GM12878 (cell line): ENCODE data around the gene R3HDM2. TPM values are rescaled to one million over a fixed set of nuclear protein-coding genes. Genes with fewer than 3 reads are reported as not detected.

Experiments
- ATAC-seq: fragments of 200-7000 bp; cut with Tn5 transposase; 3 replicates; pipeline ENCODE4 v1.9.1; 2020; ENCODE audit warnings: mild to moderate bottlenecking, moderate library complexity
- BruUV-seq: library from RNA; stranded (reverse); fragments of 400-500 nt; replicated peaks from 2 replicates; lab custom pipeline; 2021; lab: Mats Ljungman, UMichigan
- CTCF ChIA-PET: fragments of 300-600 bp; sonication (Branson Sonifier 250); formaldehyde crosslinking; extraction: SDS; loops from one replicate; lab custom pipeline; 2021; ENCODE audit warnings: inconsistent platforms; lab: Yijun Ruan, JAX
- POLR2A ChIA-PET: fragments of 350-600 bp; formaldehyde crosslinking; extraction: SDS; loops from one replicate; lab custom pipeline; 2021; ENCODE audit warnings: inconsistent platforms; lab: Charles Lee
- RAD21 ChIA-PET: fragments of 300-600 bp; sonication (Branson Sonifier 250); formaldehyde crosslinking; loops from one replicate; lab custom pipeline; 2023; ENCODE audit warnings: antibody characterized with exemption; ENCODE audit not compliant: unreplicated experiment; lab: Charles Lee
- SMC1A ChIA-PET: fragments of 300-600 bp; sonication (Branson Sonifier 250); formaldehyde crosslinking; loops from one replicate; lab custom pipeline; 2023; ENCODE audit not compliant: unreplicated experiment, uncharacterized antibody; lab: Charles Lee
- DNase-seq: peaks from one replicate; pipeline ENCODE4 v3.0.0-alpha.2; 2011; ENCODE audit warnings: low read depth, low spot score
- FAIRE-seq: peaks from 3 replicates; lab custom pipeline; 2011; peaks lifted over from hg19 to GRCh38; lab: Jason Lieb, UNC
- H2AFZ ChIP-seq: 2 replicates; pipeline ENCODE4 v1.6.0; 2011; ENCODE audit warnings: low read depth, low read length, control low read depth; ENCODE audit not compliant: control insufficient read depth
- H3K27ac ChIP-seq: 2 replicates; pipeline ENCODE4 v1.5.1; 2011; ENCODE audit warnings: control low read depth; ENCODE audit not compliant: control insufficient read depth, insufficient read depth
- H3K27me3 ChIP-seq, 2 experiments: replicated peaks in 1 of 2; 2 replicates each; pipeline versions ENCODE4 v1.6.0 to v1.6.1; 2011; ENCODE audit warnings: low read length in 1 of 2; ENCODE audit not compliant: control insufficient read depth in 2 of 2, insufficient read depth in 2 of 2
- H3K36me3 ChIP-seq, 2 experiments: 2 replicates each; pipeline ENCODE4 v1.5.1; 2011; ENCODE audit warnings: low read length in 1 of 2; ENCODE audit not compliant: control insufficient read depth in 2 of 2, insufficient read depth in 2 of 2
- H3K4me1 ChIP-seq: 2 replicates; pipeline ENCODE4 v1.6.1; 2011; ENCODE audit warnings: mild to moderate bottlenecking, low read length, moderate library complexity, mixed read lengths; ENCODE audit not compliant: control insufficient read depth, insufficient read depth
- H3K4me2 ChIP-seq: 2 replicates; pipeline ENCODE4 v1.6.0; 2011; ENCODE audit warnings: control low read depth; ENCODE audit not compliant: control insufficient read depth, insufficient read depth
- H3K4me3 ChIP-seq: fragments of 200-600 bp; sonication (generic); 2 replicates; pipeline ENCODE4 v1.5.1; 2016
- H3K79me2 ChIP-seq: 2 replicates; pipeline ENCODE4 v1.6.0; 2011; ENCODE audit warnings: low read length; ENCODE audit not compliant: control insufficient read depth, insufficient read depth
- H3K9ac ChIP-seq: 2 replicates; pipeline ENCODE4 v1.8.0; 2011; ENCODE audit warnings: low read length, control low read depth, mixed read lengths; ENCODE audit not compliant: control insufficient read depth, insufficient read depth
- H3K9me3 ChIP-seq: replicated peaks from 3 replicates; pipeline ENCODE4 v1.5.1; 2011; ENCODE audit warnings: mild to moderate bottlenecking, low read length; ENCODE audit not compliant: control insufficient read depth, insufficient read depth
- H4K20me1 ChIP-seq: 2 replicates; pipeline ENCODE4 v1.6.0; 2011; ENCODE audit not compliant: control insufficient read depth, insufficient read depth
- BCLAF1 ChIP-seq: fragments of 450-650 bp; IDR thresholded peaks from 2 replicates; pipeline ENCODE4 v1.6.1; 2017; ENCODE audit warnings: antibody characterized with exemption, mild to moderate bottlenecking, moderate library complexity
- BMI1 ChIP-seq: fragments of 450-650 bp; IDR thresholded peaks from 2 replicates; pipeline ENCODE4 v1.6.1; 2016; ENCODE audit warnings: mild to moderate bottlenecking, moderate library complexity, borderline replicate concordance
- FOXK2 ChIP-seq: fragments of 450-650 bp; IDR thresholded peaks from 2 replicates; pipeline ENCODE4 v1.6.1; 2017; ENCODE audit warnings: mild to moderate bottlenecking, moderate library complexity
- MEF2B ChIP-seq: fragments of 450-650 bp; IDR thresholded peaks from 2 replicates; pipeline ENCODE4 v1.6.1; 2018; ENCODE audit warnings: mild to moderate bottlenecking, moderate library complexity; ENCODE audit not compliant: partially characterized antibody, poor library complexity, severe bottlenecking
- PBX3 ChIP-seq: IDR thresholded peaks from 2 replicates; pipeline ENCODE4 v1.6.1; 2011; ENCODE audit warnings: mild to moderate bottlenecking, low read depth, low read length, moderate library complexity; ENCODE audit not compliant: insufficient replicate concordance
- WGBS: methylation state at CpG from one replicate; pipeline ENCODE4 v1.1.6; 2016; ENCODE audit warnings: low lambda C conversion rate; ENCODE audit not compliant: insufficient replicate concordance, insufficient coverage; ENCODE audit errors: missing lambda C conversion rate; 5-methylcytosine and 5-hydroxymethylcytosine counted together
- in situ Hi-C: fragments of 300-500 bp; cut with MboI; formaldehyde crosslinking; loops from 9 replicates; pipeline ENCODE4 v1.14.3; 2018; ENCODE audit warnings: mixed read lengths
- intact Hi-C: fragments of 100-400 bp; cut with micrococcal nuclease; formaldehyde crosslinking; loops from one replicate; pipeline ENCODE4 v1.14.2; 2022; ENCODE audit not compliant: unreplicated experiment
- polyA plus RNA-seq, 11 experiments: library from polyadenylated mRNA; depleted of rRNA in 4 of 11; unstranded in 6 of 11; stranded (reverse) in 5 of 11; fragments of >200 nt; fragmentation: Nextera tagmentation in 4 of 11; fragmentation: Illumina TruSeq in 1 of 11; extraction: Ambion mirVana in 4 of 11; extraction: Trizol in 1 of 11; gene quantifications; 1 replicate in 1 of 11; 2 replicates in 10 of 11; pipeline versions ENCODE4 v1.2.1 to v1.2.3, GENCODE V29; 2011 to 2016; ENCODE audit warnings: inconsistent platforms in 2 of 11, missing spikeins in 2 of 11, low read depth in 1 of 11
- total RNA-seq, 4 experiments: library from RNA; depleted of rRNA in 3 of 4; stranded (reverse); fragments of >200 nt in 3 of 4; fragmentation: Illumina TruSeq in 1 of 4; extraction: Trizol in 1 of 4; gene quantifications; 2 replicates each; pipeline versions ENCODE4 v1.2.1 to v1.2.3, GENCODE V29; 2013 to 2021
- TF ChIP-seq, protein P1 (sequence below): fragments of 450-650 bp; IDR thresholded peaks from 2 replicates; pipeline ENCODE4 v1.6.1; 2016; ENCODE audit warnings: mild to moderate bottlenecking, moderate library complexity, borderline replicate concordance

Gene R3HDM2
- total and polyA plus RNA-seq, 10 of the 15 experiments (the other 5 are each of a cell fraction or from before 2014, with no cell fraction given): 4.6 to 26.1 (median 11.2) TPM

- no peak for TF ChIP-seq PBX3
- TF ChIP-seq BMI1: no peak
- TF ChIP-seq FOXK2: no peak
- TF ChIP-seq BCLAF1: no peak
- TF ChIP-seq MEF2B: no peak
Observed at GRCh38 chr12:57205931-57206330, 224.9 kb downstream of the R3HDM2 start (continued).

DNA sequence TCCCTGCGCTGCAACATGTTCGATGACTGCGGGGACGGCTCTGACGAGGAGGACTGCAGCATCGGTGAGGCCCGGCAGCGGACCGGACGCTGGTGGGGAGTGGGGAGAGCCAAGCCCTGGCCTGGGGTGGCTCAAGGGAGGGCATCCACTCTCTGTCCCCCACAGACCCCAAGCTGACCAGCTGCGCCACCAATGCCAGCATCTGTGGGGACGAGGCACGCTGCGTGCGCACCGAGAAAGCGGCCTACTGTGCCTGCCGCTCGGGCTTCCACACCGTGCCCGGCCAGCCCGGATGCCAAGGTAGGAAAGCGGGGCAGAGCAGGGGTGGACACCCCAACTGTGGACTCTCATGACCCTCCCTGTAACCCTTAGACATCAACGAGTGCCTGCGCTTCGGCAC lies 225.7 kb downstream of the R3HDM2 start:
- no peaks in the 10 kb centered on the region; a peak in 1 of 4 replicates for H3K27me3 ChIP-seq
- no peak for DNase-seq
- no peak for FAIRE-seq
- no peak overlapping the region for H3K27ac ChIP-seq
- ATAC-seq: no peak
- ChIA-PET RAD21 (no interaction called here), SMC1A (no interaction called here), CTCF (no interaction called here), POLR2A (no interaction called here)
- no peak overlapping the region for H3K4me3 ChIP-seq
- no peaks in the 10 kb centered on the region for H3K36me3 ChIP-seq
- TF ChIP-seq, protein P1, sequence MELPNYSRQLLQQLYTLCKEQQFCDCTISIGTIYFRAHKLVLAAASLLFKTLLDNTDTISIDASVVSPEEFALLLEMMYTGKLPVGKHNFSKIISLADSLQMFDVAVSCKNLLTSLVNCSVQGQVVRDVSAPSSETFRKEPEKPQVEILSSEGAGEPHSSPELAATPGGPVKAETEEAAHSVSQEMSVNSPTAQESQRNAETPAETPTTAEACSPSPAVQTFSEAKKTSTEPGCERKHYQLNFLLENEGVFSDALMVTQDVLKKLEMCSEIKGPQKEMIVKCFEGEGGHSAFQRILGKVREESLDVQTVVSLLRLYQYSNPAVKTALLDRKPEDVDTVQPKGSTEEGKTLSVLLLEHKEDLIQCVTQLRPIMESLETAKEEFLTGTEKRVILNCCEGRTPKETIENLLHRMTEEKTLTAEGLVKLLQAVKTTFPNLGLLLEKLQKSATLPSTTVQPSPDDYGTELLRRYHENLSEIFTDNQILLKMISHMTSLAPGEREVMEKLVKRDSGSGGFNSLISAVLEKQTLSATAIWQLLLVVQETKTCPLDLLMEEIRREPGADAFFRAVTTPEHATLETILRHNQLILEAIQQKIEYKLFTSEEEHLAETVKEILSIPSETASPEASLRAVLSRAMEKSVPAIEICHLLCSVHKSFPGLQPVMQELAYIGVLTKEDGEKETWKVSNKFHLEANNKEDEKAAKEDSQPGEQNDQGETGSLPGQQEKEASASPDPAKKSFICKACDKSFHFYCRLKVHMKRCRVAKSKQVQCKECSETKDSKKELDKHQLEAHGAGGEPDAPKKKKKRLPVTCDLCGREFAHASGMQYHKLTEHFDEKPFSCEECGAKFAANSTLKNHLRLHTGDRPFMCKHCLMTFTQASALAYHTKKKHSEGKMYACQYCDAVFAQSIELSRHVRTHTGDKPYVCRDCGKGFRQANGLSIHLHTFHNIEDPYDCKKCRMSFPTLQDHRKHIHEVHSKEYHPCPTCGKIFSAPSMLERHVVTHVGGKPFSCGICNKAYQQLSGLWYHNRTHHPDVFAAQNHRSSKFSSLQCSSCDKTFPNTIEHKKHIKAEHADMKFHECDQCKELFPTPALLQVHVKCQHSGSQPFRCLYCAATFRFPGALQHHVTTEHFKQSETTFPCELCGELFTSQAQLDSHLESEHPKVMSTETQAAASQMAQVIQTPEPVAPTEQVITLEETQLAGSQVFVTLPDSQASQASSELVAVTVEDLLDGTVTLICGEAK: no peak
- no peaks in the 10 kb centered on the region for H4K20me1 ChIP-seq
- no peak overlapping the region for H3K4me2 ChIP-seq
- no TSS peak for BruUV-seq
- 81% methylated on average over 26 of the region's 26 CpGs for WGBS
- no peak overlapping the region for H2AFZ ChIP-seq
- intact Hi-C loops (no loop called here), in situ Hi-C loops (no loop called here)
- H3K9ac ChIP-seq: no peak overlapping the region
- no peaks in the 10 kb centered on the region for H3K79me2 ChIP-seq
- no peaks in the 10 kb centered on the region for H3K4me1 ChIP-seq
- no peaks in the 10 kb centered on the region for H3K9me3 ChIP-seq
